ENCODE results near the gene EMP2.

The EMP2 gene

DNA sequence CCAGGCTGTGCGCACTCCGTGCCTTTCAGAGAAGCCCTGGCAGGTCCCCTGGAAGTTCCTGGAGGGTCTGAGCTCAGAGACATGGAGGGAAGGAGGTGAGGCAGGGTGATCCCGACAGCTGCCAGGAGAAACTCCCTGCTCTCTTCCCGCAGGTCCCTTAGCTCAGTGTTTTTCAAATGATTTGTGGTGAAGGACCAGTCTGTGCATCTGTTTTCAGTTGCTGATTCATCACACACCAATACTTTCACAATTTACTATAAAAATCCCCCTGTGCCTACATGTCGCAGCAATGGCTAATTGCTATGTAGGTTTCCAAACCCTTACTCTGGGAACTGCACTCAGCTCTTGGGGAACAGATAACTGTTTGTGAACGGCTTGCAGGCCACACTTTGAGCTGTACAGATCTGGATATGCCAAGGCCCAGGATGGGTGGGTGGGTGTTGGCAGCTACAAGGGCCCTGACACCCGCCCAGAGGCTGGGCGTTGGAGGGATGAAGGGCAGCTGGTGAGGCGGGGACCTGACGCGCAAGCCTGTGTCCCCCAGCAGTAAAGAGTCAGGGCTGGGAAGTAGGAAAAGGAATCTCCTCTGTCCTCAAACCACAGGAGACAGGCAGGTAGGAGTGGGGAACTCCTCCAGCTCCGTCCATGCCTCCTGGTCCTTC is 20.5 kb upstream of the EMP2 start:
- no peak for TF ChIP-seq TAF1 (IDR thresholded peaks at IDR 0.05; ENCODE audit: borderline replicate concordance, insufficient read depth, low read length)
- no peak for TF ChIP-seq SIN3A (IDR thresholded peaks at IDR 0.05; ENCODE audit: borderline replicate concordance, insufficient read depth, low read length)
- TF ChIP-seq FOXP2 (optimal IDR thresholded peaks at IDR 0.05; ENCODE audit: borderline replicate concordance, extremely low read depth, extremely low read length, insufficient read depth): no peak
- TF ChIP-seq, protein P1, sequence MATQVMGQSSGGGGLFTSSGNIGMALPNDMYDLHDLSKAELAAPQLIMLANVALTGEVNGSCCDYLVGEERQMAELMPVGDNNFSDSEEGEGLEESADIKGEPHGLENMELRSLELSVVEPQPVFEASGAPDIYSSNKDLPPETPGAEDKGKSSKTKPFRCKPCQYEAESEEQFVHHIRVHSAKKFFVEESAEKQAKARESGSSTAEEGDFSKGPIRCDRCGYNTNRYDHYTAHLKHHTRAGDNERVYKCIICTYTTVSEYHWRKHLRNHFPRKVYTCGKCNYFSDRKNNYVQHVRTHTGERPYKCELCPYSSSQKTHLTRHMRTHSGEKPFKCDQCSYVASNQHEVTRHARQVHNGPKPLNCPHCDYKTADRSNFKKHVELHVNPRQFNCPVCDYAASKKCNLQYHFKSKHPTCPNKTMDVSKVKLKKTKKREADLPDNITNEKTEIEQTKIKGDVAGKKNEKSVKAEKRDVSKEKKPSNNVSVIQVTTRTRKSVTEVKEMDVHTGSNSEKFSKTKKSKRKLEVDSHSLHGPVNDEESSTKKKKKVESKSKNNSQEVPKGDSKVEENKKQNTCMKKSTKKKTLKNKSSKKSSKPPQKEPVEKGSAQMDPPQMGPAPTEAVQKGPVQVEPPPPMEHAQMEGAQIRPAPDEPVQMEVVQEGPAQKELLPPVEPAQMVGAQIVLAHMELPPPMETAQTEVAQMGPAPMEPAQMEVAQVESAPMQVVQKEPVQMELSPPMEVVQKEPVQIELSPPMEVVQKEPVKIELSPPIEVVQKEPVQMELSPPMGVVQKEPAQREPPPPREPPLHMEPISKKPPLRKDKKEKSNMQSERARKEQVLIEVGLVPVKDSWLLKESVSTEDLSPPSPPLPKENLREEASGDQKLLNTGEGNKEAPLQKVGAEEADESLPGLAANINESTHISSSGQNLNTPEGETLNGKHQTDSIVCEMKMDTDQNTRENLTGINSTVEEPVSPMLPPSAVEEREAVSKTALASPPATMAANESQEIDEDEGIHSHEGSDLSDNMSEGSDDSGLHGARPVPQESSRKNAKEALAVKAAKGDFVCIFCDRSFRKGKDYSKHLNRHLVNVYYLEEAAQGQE (IDR thresholded peaks at IDR 0.05; ENCODE audit: insufficient read depth in 1 of 2, low read depth in 2 of 2, low read length in 2 of 2): no peak
- no peak for TF ChIP-seq POLR2AphosphoS5 (IDR thresholded peaks at IDR 0.05; ENCODE audit: low read depth, low read length)

DNA sequence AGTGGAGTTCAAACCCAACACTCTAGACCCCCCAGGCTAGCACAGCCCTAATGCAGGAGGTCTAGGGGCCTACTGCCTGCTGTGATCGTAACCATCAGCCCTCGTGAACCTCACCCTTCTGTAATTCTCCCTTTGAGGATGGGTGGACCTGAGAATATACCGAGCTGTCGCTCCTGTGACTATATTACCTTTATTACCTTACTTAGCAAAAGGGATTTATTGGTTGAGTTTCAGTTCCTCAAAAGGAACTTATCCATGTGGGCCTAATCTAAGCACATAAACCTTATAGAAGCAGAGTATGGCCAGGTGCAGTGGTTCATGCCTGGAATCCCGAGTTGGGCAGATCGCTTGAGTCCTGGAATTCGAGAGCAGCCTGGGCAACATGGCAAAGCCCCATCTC is 19.2 kb upstream of the EMP2 start:
- TF ChIP-seq, protein P1 (IDR thresholded peaks at IDR 0.05; ENCODE audit: insufficient read depth in 1 of 2, low read depth in 2 of 2, low read length in 2 of 2): no peak
- no peak for TF ChIP-seq SIN3A (IDR thresholded peaks at IDR 0.05; ENCODE audit: borderline replicate concordance, insufficient read depth, low read length)

DNA sequence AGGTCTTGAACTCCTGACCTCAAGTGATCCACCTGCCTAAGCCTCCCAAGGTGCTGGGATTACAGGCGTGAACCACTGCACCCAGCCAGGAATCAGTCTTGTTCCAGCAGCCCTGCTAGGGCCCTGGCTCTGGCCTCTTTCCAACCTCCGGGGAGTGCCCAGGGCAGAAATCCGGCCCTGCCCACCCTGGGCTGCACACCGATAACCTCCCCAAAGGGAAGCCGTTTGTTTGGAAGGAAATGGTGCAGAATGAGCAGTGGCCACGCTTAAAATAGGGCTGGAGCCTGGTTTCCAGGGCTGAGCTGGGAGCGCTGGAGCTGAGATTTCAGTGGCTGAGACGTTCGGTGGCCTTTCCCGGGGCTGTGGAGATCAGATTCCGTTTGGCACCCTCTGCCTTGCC is 17.8 kb upstream of the EMP2 start:
- TF ChIP-seq, protein P1 (IDR thresholded peaks at IDR 0.05; ENCODE audit: insufficient read depth in 1 of 2, low read depth in 2 of 2, low read length in 2 of 2): no peak
- TF ChIP-seq POLR2AphosphoS5 (IDR thresholded peaks at IDR 0.05; ENCODE audit: low read depth, low read length): no peak
- TF ChIP-seq FOXP2 (optimal IDR thresholded peaks at IDR 0.05; ENCODE audit: borderline replicate concordance, extremely low read depth, extremely low read length, insufficient read depth): no peak
- TF ChIP-seq TAF1 (IDR thresholded peaks at IDR 0.05; ENCODE audit: borderline replicate concordance, insufficient read depth, low read length): no peak
- TF ChIP-seq SIN3A (IDR thresholded peaks at IDR 0.05; ENCODE audit: borderline replicate concordance, insufficient read depth, low read length): no peak

DNA sequence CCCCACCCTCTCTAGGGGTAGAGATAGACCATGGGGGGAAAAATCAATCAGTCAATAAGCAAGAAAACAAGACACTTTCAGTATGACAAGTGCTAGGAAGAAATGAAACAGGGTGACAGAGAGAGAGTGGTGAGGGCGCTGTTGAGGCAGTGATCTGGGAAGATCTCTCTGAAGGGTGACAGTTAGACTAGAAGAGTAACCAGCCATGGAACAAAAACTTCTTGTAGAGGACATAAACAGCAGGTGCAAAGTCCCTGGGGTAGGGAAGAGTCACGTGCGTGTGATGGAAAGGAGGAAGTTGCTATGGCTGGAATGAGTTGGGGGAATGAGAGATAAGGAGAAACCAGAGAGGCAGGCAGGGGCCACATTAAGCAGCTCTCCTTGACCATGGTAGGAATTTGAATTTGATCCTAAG is 16.8 kb upstream of the EMP2 start:
- TF ChIP-seq POLR2AphosphoS5 (IDR thresholded peaks at IDR 0.05; ENCODE audit: low read depth, low read length) (no peak), SIN3A (IDR thresholded peaks at IDR 0.05; ENCODE audit: borderline replicate concordance, insufficient read depth, low read length) (no peak), TAF1 (IDR thresholded peaks at IDR 0.05; ENCODE audit: borderline replicate concordance, insufficient read depth, low read length) (no peak), FOXP2 (optimal IDR thresholded peaks at IDR 0.05; ENCODE audit: borderline replicate concordance, extremely low read depth, extremely low read length, insufficient read depth) (no peak)
- TF ChIP-seq, protein P1 (IDR thresholded peaks at IDR 0.05; ENCODE audit: insufficient read depth in 1 of 2, low read depth in 2 of 2, low read length in 2 of 2): no peak

Measured in PFSK-1 (cell line).